ENCODE measurements around the gene MPP3. TPM values are rescaled to one million over a fixed set of nuclear protein-coding genes. Genes with fewer than 3 reads are reported as not detected.

Gene MPP3
- total RNA-seq, 2 experiments from 2014 or later, result not detected

- Histone ChIP-seq H3K4me3 (ENCODE audit: low read depth, low read length, poor library complexity, severe bottlenecking) (no peak overlapping the region), H2AFZ (ENCODE audit: low read length) (no peak overlapping the region), H3K4me1 (ENCODE audit: insufficient read depth, low read length, poor library complexity, severe bottlenecking) (no peaks in the 10 kb centered on the region), H3K9me2 (ENCODE audit: insufficient read depth, low read length) (no peaks in the 10 kb centered on the region), H3K4me2 (ENCODE audit: low read length) (no peak overlapping the region), H3K27ac (ENCODE audit: low read depth, low read length, poor library complexity, severe bottlenecking) (no peak overlapping the region), H3K9me3 (ENCODE audit: low read length) (no peaks in the 10 kb centered on the region), H3K36me3 (ENCODE audit: insufficient read depth, low read length) (no peaks in the 10 kb centered on the region), H3K79me2 (ENCODE audit: insufficient read depth, low read depth, low read length) (no peaks in the 10 kb centered on the region), H4K20me1 (ENCODE audit: insufficient read depth, low read length) (no peaks in the 10 kb centered on the region)
- ChIA-PET POLR2A (interaction anchor here (0.5 kb wide), 2 partner anchors 1004 to 1277 kb away, joined by 3 to 4 read pairs; no protein-coding TSS in a partner anchor), CTCF (ENCODE audit: unreplicated experiment) (no interaction called here)
- intact Hi-C loops (cut with micrococcal nuclease; ENCODE audit: unreplicated experiment), result no loop called here
- no peak for TF ChIP-seq EZH2phosphoT487 (IDR thresholded peaks at IDR 0.05; ENCODE audit: borderline replicate concordance, low read depth, low read length)
- no peak for TF ChIP-seq CTCF (conservative IDR thresholded peaks at IDR 0.05; ENCODE audit: low read length)
- DNase-seq (ENCODE audit: low spot score), result no peak
- BruUV-seq (replicated peaks), result no TSS peak
Measured at GRCh38 chr17:43788540-43788939, 44.4 kb downstream of the MPP3 start.

- H3K9me3 ChIP-seq (ENCODE audit: low read length), result no peaks in the 10 kb centered on the region
- no peaks in the 10 kb centered on the region for H3K4me1 ChIP-seq (ENCODE audit: insufficient read depth, low read length, poor library complexity, severe bottlenecking)
- H3K79me2 ChIP-seq (ENCODE audit: insufficient read depth, low read depth, low read length), result no peaks in the 10 kb centered on the region
- no peak overlapping the region for H3K4me2 ChIP-seq (ENCODE audit: low read length)
- H3K4me3 ChIP-seq (ENCODE audit: low read depth, low read length, poor library complexity, severe bottlenecking), result no peak overlapping the region
- H3K36me3 ChIP-seq (ENCODE audit: insufficient read depth, low read length), result no peaks in the 10 kb centered on the region
- no peak for TF ChIP-seq EZH2phosphoT487 (IDR thresholded peaks at IDR 0.05; ENCODE audit: borderline replicate concordance, low read depth, low read length)
- BruUV-seq (replicated peaks), result no TSS peak
- H3K27ac ChIP-seq (ENCODE audit: low read depth, low read length, poor library complexity, severe bottlenecking), result no peak overlapping the region
- no peak overlapping the region for H2AFZ ChIP-seq (ENCODE audit: low read length)
- DNase-seq (ENCODE audit: low spot score), result no peak
- H3K9me2 ChIP-seq (ENCODE audit: insufficient read depth, low read length), result no peaks in the 10 kb centered on the region
- H4K20me1 ChIP-seq (ENCODE audit: insufficient read depth, low read length), result no peaks in the 10 kb centered on the region
- POLR2A ChIA-PET, result no interaction called here
- CTCF ChIA-PET (ENCODE audit: unreplicated experiment), result no interaction called here
- intact Hi-C loops (cut with micrococcal nuclease; ENCODE audit: unreplicated experiment), result no loop called here
Measured at GRCh38 chr17:43787728-43788127, 45.2 kb downstream of the MPP3 start.

- Histone ChIP-seq H3K36me3 (ENCODE audit: insufficient read depth, low read length) (no peaks in the 10 kb centered on the region), H3K27ac (ENCODE audit: low read depth, low read length, poor library complexity, severe bottlenecking) (no peak overlapping the region), H3K4me1 (ENCODE audit: insufficient read depth, low read length, poor library complexity, severe bottlenecking) (peaks cover under 1% of the 10 kb centered on the region), H3K4me3 (ENCODE audit: low read depth, low read length, poor library complexity, severe bottlenecking) (no peak overlapping the region), H3K4me2 (ENCODE audit: low read length) (no peak overlapping the region), H3K9me2 (ENCODE audit: insufficient read depth, low read length) (no peaks in the 10 kb centered on the region), H4K20me1 (ENCODE audit: insufficient read depth, low read length) (no peaks in the 10 kb centered on the region), H3K79me2 (ENCODE audit: insufficient read depth, low read depth, low read length) (no peaks in the 10 kb centered on the region), H2AFZ (ENCODE audit: low read length) (no peak overlapping the region), H3K9me3 (ENCODE audit: low read length) (no peaks in the 10 kb centered on the region)
- BruUV-seq (replicated peaks), result no TSS peak
- DNase-seq (ENCODE audit: low spot score), result no peak
- CTCF ChIA-PET (ENCODE audit: unreplicated experiment), result no interaction called here
- intact Hi-C loops (cut with micrococcal nuclease; ENCODE audit: unreplicated experiment), result no loop called here
- no peak for TF ChIP-seq EZH2phosphoT487 (IDR thresholded peaks at IDR 0.05; ENCODE audit: borderline replicate concordance, low read depth, low read length)
- no peak for TF ChIP-seq CTCF (conservative IDR thresholded peaks at IDR 0.05; ENCODE audit: low read length)
- POLR2A ChIA-PET, result no interaction called here
Measured at GRCh38 chr17:43784628-43785101, 48.3 kb downstream of the MPP3 start.
